Lower leg skin (tissue), 3 donors: ENCODE data around the gene RPL7A.
"Not testable (repeated sequence)": the region's sequence is repeated elsewhere in the genome, so short reads cannot be mapped to it uniquely, and the experiment has no call there.

Experiments
- CTCF ChIP-seq, 3 donors: fragments of 450-650 bp; IDR thresholded peaks; one replicate each; pipeline ENCODE4 v1.5.1; 2016; ENCODE audit warnings: antibody characterized with exemption in 3 of 3, mild to moderate bottlenecking in 3 of 3, moderate library complexity in 2 of 3
- POLR2A ChIP-seq, 2 donors: fragments of 450-650 bp; IDR thresholded peaks; one replicate each; pipeline ENCODE4 v1.6.1; 2016 to 2017; ENCODE audit warnings: antibody characterized with exemption in 2 of 2, mild to moderate bottlenecking in 1 of 2, moderate library complexity in 1 of 2

- not testable (repeated sequence) for TF ChIP-seq CTCF, POLR2A (IDR thresholded peaks at IDR 0.05)
These were observed 30.5 kb upstream of the RPL7A start for GRCh38 chr9:133317551-133317950.
